Stimulated activated CD8-positive, alpha-beta memory T cell treated with anti-CD3 and anti-CD28 coated beads, Interleukin-2, amount 100 ng/mL, for 1 hour (primary cell): ENCODE data around the gene RBMX.
"Not testable (repeated sequence)": the region's sequence is repeated elsewhere in the genome, so short reads cannot be mapped to it uniquely, and the experiment has no call there.

Experiments used
- DNase-seq, 2 donors: peaks; one replicate each; pipeline ENCODE4 v3.0.0-alpha.2; 2020; ENCODE audit warnings: low read depth in 2 of 2

RBMX gene

GRCh38 chrX:136880452-136881013, at the start of gene RBMX:
TSS of gene RBMX (minus strand) at chrX:136880725. CDS start at chrX:136879427, 1,298 bp downstream.
- peak; percentile 79 for DNase-seq

GRCh38 chrX:136921438-136921837, 40.9 kb upstream of the RBMX start:
- not testable (repeated sequence) for DNase-seq

DNA sequence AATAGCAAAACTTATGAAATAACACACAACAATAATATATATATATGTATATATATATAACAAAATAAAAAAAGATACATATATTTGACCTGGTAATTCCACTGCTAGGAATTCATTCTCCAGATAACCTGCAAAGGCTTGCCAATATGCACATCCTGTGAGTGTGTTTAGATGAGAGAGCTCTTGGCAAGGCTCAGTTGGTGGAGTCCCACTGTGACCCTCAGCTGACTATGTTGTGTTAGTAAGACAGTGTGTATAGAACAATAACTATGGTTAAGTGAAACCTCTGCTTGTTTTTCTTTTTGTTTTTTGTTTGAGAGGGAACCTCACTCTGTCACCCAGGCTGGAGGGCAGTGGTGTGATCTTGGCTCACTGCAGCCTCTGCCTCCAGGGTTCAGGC, 39.5 kb upstream of the RBMX start:
- no peak for DNase-seq

GRCh38 chrX:136916827-136917226, 36.3 kb upstream of the RBMX start:
- DNase-seq, result no peak

DNA sequence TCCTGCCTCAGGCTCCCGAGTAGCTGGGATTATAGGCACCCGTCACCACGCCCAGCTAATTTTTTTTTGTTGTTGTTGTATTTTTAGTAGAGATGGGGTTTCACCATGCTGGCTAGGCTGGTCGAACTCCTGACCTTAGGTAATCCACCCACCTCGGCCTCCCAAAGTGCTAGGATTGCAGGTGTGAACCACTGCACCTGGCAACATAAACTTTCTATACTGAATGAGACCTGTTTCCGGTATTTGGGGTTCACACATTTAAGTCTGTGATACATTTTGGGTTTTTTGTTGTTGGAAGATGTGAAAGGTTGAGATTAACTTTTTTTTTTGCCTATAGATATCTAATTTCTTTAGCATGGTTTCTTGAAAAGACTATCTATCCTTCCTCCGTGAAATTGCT, 31.1 kb upstream of the RBMX start:
- DNase-seq, result not testable (repeated sequence)

GRCh38 chrX:136911253-136911652, 30.7 kb upstream of the RBMX start:
- no peak for DNase-seq

- DNase-seq, result no peak
Observed at GRCh38 chrX:136910565-136911035, 30.1 kb upstream of the RBMX start.

DNA sequence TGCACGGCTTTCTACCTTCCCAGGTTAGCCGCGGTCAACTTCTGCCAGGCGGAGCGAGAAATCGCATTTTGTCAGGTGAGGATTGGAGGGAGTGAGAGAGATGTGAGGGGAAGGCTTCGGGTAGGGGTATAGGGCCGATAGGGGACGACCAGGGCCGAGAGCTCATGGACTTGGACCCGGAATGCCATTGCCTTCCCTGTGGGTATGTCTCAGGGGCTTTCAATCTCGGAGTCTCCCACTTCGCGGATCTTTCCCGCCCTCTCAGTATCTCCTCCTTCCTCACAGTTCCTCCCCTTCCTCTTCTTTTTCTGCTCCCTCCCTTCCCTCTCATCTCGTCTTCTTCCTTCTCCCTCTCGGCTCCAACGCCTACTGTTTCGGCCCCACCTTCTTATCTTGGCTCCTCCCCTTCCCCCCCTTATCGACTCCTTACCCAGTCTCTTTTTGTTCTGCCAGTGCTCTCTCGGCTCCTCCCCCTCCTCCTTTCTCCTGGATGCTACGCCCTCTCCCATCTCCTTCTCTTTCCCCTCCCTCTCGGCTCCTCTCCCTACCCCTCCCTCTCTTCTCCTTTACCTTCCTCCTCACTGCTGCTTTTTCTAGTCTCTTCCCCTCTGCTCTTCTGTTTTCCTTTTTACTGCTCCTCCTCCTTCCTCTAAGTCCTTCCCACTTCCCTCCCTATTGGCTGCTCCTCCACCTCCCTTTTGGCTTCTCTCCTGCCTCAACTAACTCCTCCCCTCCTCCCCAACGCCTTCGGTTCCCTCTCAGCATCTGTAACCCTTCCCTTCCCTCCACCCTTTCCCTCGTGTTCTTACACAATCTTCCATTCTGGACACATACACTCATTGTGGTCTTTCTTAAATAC, 29.4 kb upstream of the RBMX start:
- peak in 1 of 2 donors; percentile 24 for DNase-seq

DNA sequence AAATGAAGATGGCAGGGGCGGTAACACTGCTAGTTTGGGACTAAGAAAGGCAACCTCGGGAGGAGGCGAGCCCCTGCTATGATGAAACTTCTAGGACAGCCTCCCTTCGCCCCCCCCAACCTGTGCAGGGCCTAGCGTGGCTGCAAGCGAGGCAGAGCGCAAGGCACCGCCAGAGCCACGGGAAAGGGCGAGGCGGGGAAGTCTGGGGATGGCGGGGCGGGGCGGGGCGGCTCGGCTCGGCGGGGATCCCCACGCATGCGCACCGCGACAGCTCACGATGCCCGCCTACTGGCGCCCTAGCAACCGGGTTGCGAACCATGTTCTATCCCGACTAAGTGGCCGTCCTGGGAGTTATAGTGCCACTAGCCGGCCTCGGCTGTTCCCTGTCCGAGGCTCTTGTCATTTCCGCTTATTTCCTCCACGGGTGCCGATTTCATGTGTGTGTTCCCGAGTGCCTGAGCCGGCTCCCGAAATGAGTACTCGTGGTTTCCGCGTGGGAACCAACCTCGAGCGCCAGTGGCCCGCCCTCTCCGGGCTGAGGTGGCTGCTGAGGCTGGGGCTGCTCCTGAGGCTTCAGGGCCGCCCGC, 28.7 kb upstream of the RBMX start:
- DNase-seq, result peak; percentile 52 to 62

GRCh38 chrX:136907621-136908020, 27.1 kb upstream of the RBMX start:
- no peak for DNase-seq

DNA sequence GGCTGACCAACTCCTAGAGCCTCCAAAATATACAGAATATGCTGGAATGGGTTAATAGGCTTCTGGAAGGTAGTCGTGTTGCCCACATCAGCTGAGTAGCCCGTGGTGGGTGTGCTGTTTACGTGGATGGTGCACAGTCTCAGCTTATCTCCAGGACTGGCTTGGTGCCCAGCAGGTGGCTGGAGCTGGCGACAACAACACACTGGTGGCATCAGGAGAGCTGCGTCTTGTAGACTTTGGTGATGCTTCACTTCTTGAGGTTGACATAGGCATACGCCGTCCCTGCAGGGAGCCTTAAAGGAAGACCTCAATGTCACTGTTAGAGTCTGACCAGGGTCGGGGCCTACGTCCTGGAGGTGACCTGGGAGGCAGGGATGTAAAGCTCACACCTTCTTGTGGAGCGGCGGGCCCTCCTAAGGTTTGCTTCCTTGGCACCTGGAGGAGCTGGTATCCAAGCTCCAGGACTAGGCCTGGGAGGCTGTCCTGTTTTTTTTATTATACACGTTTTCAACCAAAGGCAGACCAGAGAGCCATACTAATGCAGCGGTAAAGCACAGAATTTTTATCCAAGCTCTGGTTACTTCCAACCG, 26.5 kb upstream of the RBMX start:
- DNase-seq, result no peak

DNA sequence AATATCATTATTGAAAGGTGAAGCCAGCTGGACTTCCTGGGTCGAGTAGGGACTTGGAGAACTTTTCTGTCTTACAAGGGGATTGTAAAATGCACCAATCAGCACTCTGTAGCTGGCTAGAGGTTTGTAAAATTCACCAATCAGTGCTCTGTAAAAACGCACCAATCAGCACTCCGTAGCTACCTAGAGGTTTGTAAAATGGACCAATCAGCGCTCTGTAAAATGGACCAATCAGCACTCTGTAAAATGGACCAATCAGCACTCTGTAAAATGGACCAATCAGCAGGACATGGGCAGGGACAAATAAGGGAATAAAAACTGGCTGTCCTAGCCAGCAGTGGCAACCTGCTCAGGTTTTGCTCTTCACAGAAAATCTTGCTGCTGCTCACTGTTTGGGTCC, 23.5 kb upstream of the RBMX start:
- DNase-seq, result not testable (repeated sequence)

GRCh38 chrX:136900071-136900470, 19.5 kb upstream of the RBMX start:
- not testable (repeated sequence) for DNase-seq

DNA sequence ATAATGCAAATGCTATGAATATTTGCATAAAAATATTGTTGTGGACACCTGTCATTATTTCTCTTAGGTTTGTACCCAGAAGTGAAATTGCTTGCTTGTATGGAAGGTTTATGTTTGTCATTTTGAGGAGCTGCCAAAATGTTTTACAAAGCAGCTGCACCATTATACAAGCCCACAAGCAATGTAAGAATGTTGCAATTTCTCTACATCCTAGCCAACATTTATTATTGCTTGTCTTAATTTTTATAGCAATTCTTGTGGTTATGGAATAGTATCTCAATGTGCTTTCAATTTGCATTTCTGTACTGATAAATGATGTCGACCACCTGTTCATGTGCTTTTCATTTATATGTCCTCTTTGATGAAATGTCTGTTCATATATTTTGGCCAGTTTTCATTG, 18.7 kb upstream of the RBMX start:
- no peak for DNase-seq

DNA sequence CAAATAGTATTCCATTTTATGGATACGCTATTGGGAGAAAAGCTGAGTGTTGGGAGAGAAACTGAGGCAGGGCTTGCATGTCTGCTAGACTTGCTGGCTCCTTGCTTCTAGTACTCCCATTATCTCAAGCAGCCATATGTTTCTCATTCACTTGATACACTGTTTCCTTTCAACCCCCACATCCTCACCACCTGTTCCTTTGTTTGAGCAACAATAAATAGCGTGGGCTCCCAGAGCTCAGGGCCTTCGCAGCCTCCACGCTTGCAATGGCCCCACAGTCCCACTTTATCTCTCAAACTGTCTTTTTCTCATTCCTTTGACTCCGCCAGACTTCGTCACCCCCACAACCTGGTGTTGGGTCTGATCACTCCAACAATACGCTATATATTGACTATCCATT, 18.2 kb upstream of the RBMX start:
- DNase-seq, result not testable (repeated sequence)

- no peak for DNase-seq
Observed at GRCh38 chrX:136896121-136896914, 15.8 kb upstream of the RBMX start.

- DNase-seq, result no peak
Observed at GRCh38 chrX:136892412-136892811, 11.9 kb upstream of the RBMX start.

DNA sequence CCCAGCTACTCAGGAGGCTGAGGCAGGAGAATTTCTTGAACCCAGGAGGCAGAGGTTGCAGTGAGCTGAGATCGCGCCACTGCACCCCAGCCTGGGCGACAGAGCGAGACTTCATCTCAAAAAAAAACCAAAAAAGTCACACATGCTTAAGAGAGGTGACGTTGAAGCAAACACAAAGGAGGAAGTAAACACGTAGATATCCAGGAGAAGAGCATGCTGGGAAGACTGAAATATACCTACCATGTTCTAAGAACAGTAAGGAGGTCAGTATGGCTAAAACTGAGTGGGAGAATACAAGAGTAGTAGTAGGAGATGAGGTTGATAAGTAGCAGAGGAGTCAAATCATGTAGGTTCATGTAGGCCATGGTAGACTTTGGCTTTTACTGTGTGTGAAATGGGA, 10.1 kb upstream of the RBMX start:
- not testable (repeated sequence) for DNase-seq

DNA sequence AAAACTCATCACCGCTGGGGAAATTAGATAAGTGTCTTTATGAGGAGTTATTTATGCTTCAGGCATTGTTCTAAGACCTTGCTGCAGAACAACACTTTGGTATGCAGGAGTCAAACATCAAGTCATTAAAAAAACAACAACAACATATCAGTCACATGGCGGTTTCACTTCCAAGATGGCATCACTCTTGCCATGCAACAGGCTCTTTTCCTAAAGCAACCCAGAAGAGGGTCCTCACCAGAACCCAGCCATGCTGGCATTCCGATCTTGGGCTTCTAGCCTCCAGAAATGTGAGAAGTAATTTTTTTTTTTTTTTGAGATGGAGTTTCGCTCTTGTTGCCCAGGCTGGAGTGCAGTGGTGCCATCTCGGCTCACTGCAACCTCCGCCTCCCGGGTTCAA, 8.7 kb upstream of the RBMX start:
- no peak for DNase-seq

DNA sequence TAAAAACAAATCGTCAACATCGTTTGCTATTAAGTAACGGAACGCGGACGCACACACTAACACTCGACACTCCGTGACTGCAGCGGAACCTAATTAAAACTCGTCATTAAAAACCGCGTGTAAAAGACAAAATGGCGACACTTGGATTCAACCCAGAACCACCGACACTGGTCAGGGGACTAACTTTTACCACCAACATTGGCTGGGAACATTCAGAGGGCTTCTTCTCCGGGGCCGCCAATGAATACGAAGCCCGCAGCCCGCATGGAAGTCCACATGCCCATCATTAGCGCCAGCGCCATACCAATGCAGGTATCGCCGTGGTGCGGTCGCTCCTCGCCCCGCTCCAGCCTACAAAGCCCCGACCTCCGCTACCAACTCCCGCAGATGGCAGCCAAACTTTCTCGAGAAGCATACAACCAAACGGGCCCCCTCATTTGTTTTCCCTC, 498 bp downstream of the RBMX start:
- DNase-seq, result peak; percentile 0 to 2

DNA sequence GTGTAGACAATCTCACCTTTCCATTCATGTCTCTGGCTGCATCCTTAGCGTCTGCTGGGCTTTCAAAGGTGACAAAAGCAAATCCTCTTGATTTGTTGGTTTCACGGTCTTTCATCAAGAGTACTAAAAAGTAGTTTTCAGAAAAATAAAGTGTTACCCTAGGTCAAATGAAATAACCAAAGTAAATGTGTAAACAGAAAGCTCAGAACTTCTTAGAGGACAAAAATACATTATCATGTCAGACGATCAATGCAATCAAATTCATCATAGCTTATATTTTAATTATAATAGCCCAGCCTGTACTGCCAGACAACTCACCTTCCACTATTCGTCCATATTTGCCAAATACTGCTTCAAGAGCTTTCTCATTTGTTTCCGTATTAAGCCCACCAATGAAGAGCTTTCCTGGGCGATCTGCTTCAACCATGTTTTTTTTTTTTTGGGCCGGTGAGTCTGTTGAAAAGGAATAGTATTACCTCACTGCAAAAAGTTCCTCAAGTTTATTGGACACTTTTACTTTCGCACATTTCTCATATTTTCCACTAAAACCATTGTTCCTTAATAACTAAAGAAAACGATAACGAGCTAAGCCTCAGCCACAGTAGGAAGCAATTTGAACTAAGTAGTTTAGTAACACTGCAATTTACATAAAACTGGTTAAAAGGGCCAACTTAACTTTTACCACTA, 1.4 kb downstream of the RBMX start:
- DNase-seq, result no peak
